Tibial nerve (tissue), 4 donors: ENCODE measurements around the gene ZNF674.
"Not testable (repeated sequence)": the region's sequence is repeated elsewhere in the genome, so short reads cannot be mapped to it uniquely, and the experiment has no call there.

Experiments
- CTCF ChIP-seq, 5 experiments: fragments of 200-600 bp in 3 of 5; fragments of 450-650 bp in 2 of 5; sonication (generic) in 3 of 5; IDR thresholded peaks; one replicate each; pipeline ENCODE4 v1.5.1; 2016 to 2019; ENCODE audit warnings: antibody characterized with exemption in 5 of 5, mild to moderate bottlenecking in 3 of 5, moderate library complexity in 2 of 5
- EP300 ChIP-seq, 2 donors: sonication (generic); formaldehyde crosslinking; IDR thresholded peaks; one replicate each; pipeline ENCODE4 v1.6.1; 2017; ENCODE audit warnings: antibody characterized with exemption in 2 of 2, mild to moderate bottlenecking in 1 of 2
- POLR2A ChIP-seq, 2 donors: fragments of 450-650 bp; IDR thresholded peaks; one replicate each; pipeline ENCODE4 v1.6.1; 2017; ENCODE audit warnings: antibody characterized with exemption in 2 of 2, mild to moderate bottlenecking in 2 of 2, moderate library complexity in 2 of 2

- TF ChIP-seq CTCF, POLR2A, EP300 (IDR thresholded peaks at IDR 0.05): not testable (repeated sequence)
Measured at GRCh38 chrX:46544527-46544926, 694 bp downstream of the ZNF674 start.
